GM23248 (cell line): ENCODE measurements around the gene PLEKHA3. TPM values are rescaled to one million over a fixed set of nuclear protein-coding genes. Genes with fewer than 3 reads are reported as not detected.

Experiments
- DNase-seq: peaks from one replicate; pipeline ENCODE4 v3.0.0-alpha.2; 2015
- H2AFZ ChIP-seq: fragments of 200-600 bp; sonication (generic); 2 replicates; pipeline ENCODE4 v1.6.1; 2016; ENCODE audit warnings: antibody characterized with exemption
- H3F3A ChIP-seq: fragments of 200-600 bp; sonication (generic); 2 replicates; pipeline ENCODE4 v1.6.1; 2016; ENCODE audit warnings: mild to moderate bottlenecking, antibody characterized with exemption, mixed run types; ENCODE audit not compliant: insufficient read depth
- H3K27ac ChIP-seq: fragments of 200-600 bp; sonication (generic); 2 replicates; pipeline ENCODE4 v1.5.1; 2016; ENCODE audit warnings: mild to moderate bottlenecking
- H3K27me3 ChIP-seq: fragments of 200-600 bp; sonication (generic); replicated peaks from 2 replicates; pipeline ENCODE4 v1.6.1; 2016; ENCODE audit warnings: mild to moderate bottlenecking; ENCODE audit not compliant: insufficient read depth
- H3K36me3 ChIP-seq: fragments of 200-600 bp; sonication (generic); 2 replicates; pipeline ENCODE4 v1.6.1; 2016; ENCODE audit warnings: low read depth, mild to moderate bottlenecking
- H3K4me1 ChIP-seq: fragments of 200-600 bp; sonication (generic); 2 replicates; pipeline ENCODE4 v1.6.1; 2016; ENCODE audit warnings: mild to moderate bottlenecking; ENCODE audit not compliant: insufficient read depth
- H3K4me2 ChIP-seq: fragments of 200-600 bp; sonication (generic); one replicate; pipeline ENCODE4 v1.6.1; 2016; ENCODE audit warnings: mild to moderate bottlenecking; ENCODE audit not compliant: unreplicated experiment
- H3K4me3 ChIP-seq: fragments of 200-600 bp; sonication (generic); 2 replicates; pipeline ENCODE4 v1.5.1; 2016; ENCODE audit warnings: mild to moderate bottlenecking
- H3K79me2 ChIP-seq: fragments of 200-600 bp; sonication (generic); 2 replicates; pipeline ENCODE4 v1.6.1; 2016; ENCODE audit warnings: mild to moderate bottlenecking; ENCODE audit not compliant: insufficient read depth
- H3K9ac ChIP-seq: fragments of 200-600 bp; sonication (generic); 2 replicates; pipeline ENCODE4 v1.6.1; 2016; ENCODE audit warnings: mild to moderate bottlenecking
- H3K9me2 ChIP-seq: fragments of 200-600 bp; sonication (generic); 2 replicates; pipeline ENCODE4 v1.6.1; 2016; ENCODE audit warnings: mixed run types, mild to moderate bottlenecking, moderate library complexity; ENCODE audit not compliant: insufficient read depth
- H3K9me3 ChIP-seq: fragments of 200-600 bp; sonication (generic); one replicate; pipeline ENCODE4 v1.6.1; 2017; ENCODE audit warnings: low read depth
- H4K20me1 ChIP-seq: fragments of 200-600 bp; sonication (generic); 2 replicates; pipeline ENCODE4 v1.6.0; 2016; ENCODE audit not compliant: insufficient read depth
- EZH2 ChIP-seq: fragments of 200-600 bp; sonication (generic); IDR thresholded peaks from 2 replicates; pipeline ENCODE4 v1.6.1; 2018; ENCODE audit warnings: antibody characterized with exemption, mild to moderate bottlenecking; ENCODE audit not compliant: insufficient read depth, poor library complexity, severe bottlenecking
- EZH2phosphoT487 ChIP-seq: fragments of 200-600 bp; sonication (generic); IDR thresholded peaks from 2 replicates; pipeline ENCODE4 v1.6.1; 2018; ENCODE audit warnings: antibody characterized with exemption, moderate library complexity, mild to moderate bottlenecking, low read depth; ENCODE audit not compliant: insufficient read depth
- whole genome bisulfite sequencing, 2 experiments: methylation state at CpG; one replicate each; pipeline ENCODE4 v1.1.6; 2015 to 2017; ENCODE audit warnings: low lambda C conversion rate in 2 of 2, low coverage in 1 of 2; ENCODE audit errors: missing lambda C conversion rate in 2 of 2; 5-methylcytosine and 5-hydroxymethylcytosine counted together
- in situ Hi-C: fragments of 300-500 bp; cut with MboI; formaldehyde crosslinking; loops from 2 replicates; pipeline ENCODE4 v1.15.0; 2020
- polyA plus RNA-seq: library from polyadenylated mRNA; unstranded; fragments of >200 nt; fragmentation: Nextera tagmentation; extraction: Ambion mirVana; gene quantifications from 2 replicates; pipeline ENCODE4 v1.2.1, GENCODE V29; 2016
- total RNA-seq: library from RNA; depleted of rRNA; stranded (reverse); fragments of >200 nt; shearing (Covaris generic); gene quantifications from 2 replicates; pipeline ENCODE4 v1.2.3, GENCODE V29; 2014; rRNA removed

Gene PLEKHA3
- 5.6 and 9.4 TPM in 2 replicates for total RNA-seq
- polyA plus RNA-seq: 17.7 and 17.9 TPM in 2 replicates

DNA sequence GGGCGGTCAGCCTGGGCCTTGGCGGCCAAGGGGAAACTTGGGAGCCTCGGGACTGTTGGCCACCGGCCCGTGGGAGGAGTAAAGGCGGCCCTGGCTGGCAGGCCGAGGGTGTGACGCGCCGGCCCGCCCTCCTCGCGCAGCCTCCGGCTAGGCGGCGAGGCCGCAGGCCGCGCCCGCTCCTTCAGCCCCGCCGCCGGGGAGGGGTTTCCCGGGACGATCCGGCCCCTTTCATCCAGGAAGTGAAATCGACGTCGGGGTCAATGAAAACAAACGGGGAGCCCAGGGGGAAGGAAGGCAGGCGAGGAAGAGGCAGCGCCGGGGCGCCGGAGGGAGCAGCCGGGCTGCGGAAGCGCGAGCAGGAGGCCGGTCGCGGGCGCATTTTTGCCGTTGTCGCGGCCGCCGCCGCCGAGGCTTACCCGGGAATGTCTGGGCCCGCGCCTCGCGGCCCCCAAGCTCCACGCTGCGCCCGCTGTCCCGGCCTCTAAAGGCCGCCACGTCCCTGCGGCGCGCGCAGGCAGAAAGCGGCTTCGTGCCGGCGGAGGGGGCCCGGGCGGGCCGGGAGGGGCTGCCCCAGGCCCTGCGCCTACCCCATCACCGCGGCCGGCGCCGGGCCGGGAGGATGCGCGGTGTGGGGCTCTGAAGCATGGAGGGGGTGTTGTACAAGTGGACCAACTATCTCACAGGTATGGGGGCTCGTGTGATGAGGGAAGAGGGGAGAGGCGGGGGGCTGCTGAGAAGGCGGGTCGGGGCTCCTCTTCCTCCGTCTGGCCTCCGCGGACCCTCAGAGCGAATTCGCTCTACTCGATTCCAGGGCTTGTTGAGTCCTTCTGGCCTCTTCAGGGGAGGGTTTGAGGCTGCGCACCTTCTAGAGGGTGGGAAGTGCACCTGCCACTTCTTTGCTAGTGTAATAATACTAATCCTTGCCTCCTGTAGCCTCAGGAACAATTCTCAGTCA lies at the start of gene PLEKHA3:
Gene PLEKHA3, plus strand, starts transcription at position 231 of the 955 bp plus-strand sequence. Its CDS starts 413 bp downstream, at position 644.
- peak within 1 kb of the TSS; percentile 100 for H3K4me2 ChIP-seq
- H3K27me3 ChIP-seq: no peaks in the 10 kb centered on the region
- TF ChIP-seq EZH2phosphoT487 (no peak), EZH2 (no peak)
- H3F3A ChIP-seq: peaks cover 12% of the 10 kb centered on the region
- no peaks in the 10 kb centered on the region for H3K9me2 ChIP-seq
- no peaks in the 10 kb centered on the region for H3K9me3 ChIP-seq
- DNase-seq: peak; percentile 100
- H3K79me2 ChIP-seq: peaks cover 71% of the 10 kb centered on the region
- peaks cover 3% of the 10 kb centered on the region; the same call in 1 of the 2 replicates for H4K20me1 ChIP-seq
- peak within 1 kb of the TSS; percentile 99 for H3K27ac ChIP-seq
- H3K36me3 ChIP-seq: no peaks in the 10 kb centered on the region
- peak within 1 kb of the TSS; percentile 100 for H3K4me3 ChIP-seq
- in situ Hi-C loops: no loop called here
- peak within 1 kb of the TSS; percentile 100 for H2AFZ ChIP-seq
- peaks cover 44% of the 10 kb centered on the region for H3K4me1 ChIP-seq
- 1% methylated on average over 58 to 73 of the region's 92 CpGs for WGBS, 2 experiments
- peak within 1 kb of the TSS; percentile 100 for H3K9ac ChIP-seq

- no peak overlapping the region for H3K9ac ChIP-seq
- no peaks in the 10 kb centered on the region for H3K9me3 ChIP-seq
- no peaks in the 10 kb centered on the region for H4K20me1 ChIP-seq
- no peaks in the 10 kb centered on the region for H3K4me1 ChIP-seq
- no peak overlapping the region for H2AFZ ChIP-seq
- DNase-seq: no peak
- TF ChIP-seq EZH2phosphoT487 (no peak), EZH2 (no peak)
- H3K27ac ChIP-seq: no peak overlapping the region
- peaks cover 89% of the 10 kb centered on the region for H3K36me3 ChIP-seq
- no peaks in the 10 kb centered on the region for H3K79me2 ChIP-seq
- peaks cover 4% of the 10 kb centered on the region; the same call in 1 of the 2 replicates for H3F3A ChIP-seq
- H3K27me3 ChIP-seq: no peaks in the 10 kb centered on the region
- no peaks in the 10 kb centered on the region for H3K9me2 ChIP-seq
- 96% methylated on average over 2 of the region's 2 CpGs for WGBS, 2 experiments
- in situ Hi-C loops: no loop called here
- no peak overlapping the region for H3K4me3 ChIP-seq
- no peak overlapping the region for H3K4me2 ChIP-seq
These were observed 43.6 kb upstream of the PLEKHA3 start for GRCh38 chr2:178436662-178437061.

GRCh38 chr2:178441426-178441825 lies 38.8 kb upstream of the PLEKHA3 start:
- H3K79me2 ChIP-seq: peaks cover 20% of the 10 kb centered on the region; the same call in 1 of the 2 replicates
- no peak overlapping the region for H2AFZ ChIP-seq
- no peak overlapping the region for H3K4me2 ChIP-seq
- 50 to 68% methylated on average over 2 of the region's 2 CpGs for WGBS, 2 experiments
- H4K20me1 ChIP-seq: no peaks in the 10 kb centered on the region
- H3F3A ChIP-seq: peaks cover 4% of the 10 kb centered on the region; the same call in 1 of the 2 replicates
- peaks cover 89% of the 10 kb centered on the region for H3K36me3 ChIP-seq
- no peak overlapping the region for H3K9ac ChIP-seq
- H3K4me1 ChIP-seq: no peaks in the 10 kb centered on the region
- no peak overlapping the region for H3K4me3 ChIP-seq
- no peaks in the 10 kb centered on the region for H3K9me3 ChIP-seq
- H3K9me2 ChIP-seq: no peaks in the 10 kb centered on the region
- DNase-seq: peak; percentile 15
- H3K27me3 ChIP-seq: no peaks in the 10 kb centered on the region
- no peak for TF ChIP-seq EZH2phosphoT487
- no peak for TF ChIP-seq EZH2
- H3K27ac ChIP-seq: no peak overlapping the region
- in situ Hi-C loops: no loop called here

- peak overlapping the region; percentile 89 for H3K4me3 ChIP-seq
- H3K27ac ChIP-seq: no peak overlapping the region
- H3K36me3 ChIP-seq: peaks cover 32% of the 10 kb centered on the region; the same call in 1 of the 2 replicates
- no peaks in the 10 kb centered on the region for H3K27me3 ChIP-seq
- TF ChIP-seq EZH2phosphoT487 (no peak), EZH2 (no peak)
- in situ Hi-C loops: no loop called here
- no peaks in the 10 kb centered on the region for H3F3A ChIP-seq
- H3K79me2 ChIP-seq: peaks cover 58% of the 10 kb centered on the region
- peaks cover 7% of the 10 kb centered on the region; the same call in 1 of the 2 replicates for H3K4me1 ChIP-seq
- no peak overlapping the region for H2AFZ ChIP-seq
- 93% methylated on average over 4 of the region's 4 CpGs for WGBS, 2 experiments
- no peak for DNase-seq
- no peak overlapping the region for H3K9ac ChIP-seq
- no peaks in the 10 kb centered on the region for H3K9me3 ChIP-seq
- H3K9me2 ChIP-seq: no peaks in the 10 kb centered on the region
- H3K4me2 ChIP-seq: peak overlapping the region; percentile 82
- H4K20me1 ChIP-seq: no peaks in the 10 kb centered on the region
These were observed 31.1 kb upstream of the PLEKHA3 start for GRCh38 chr2:178448968-178449661.
